RWPE1 (cell line): ENCODE data around the gene FNDC10.

ENCODE experiments used
- CTCF ChIA-PET: fragments of 350-600 bp; sonication (Branson Sonifier 250); formaldehyde crosslinking; extraction: SDS; loops from one replicate; lab custom pipeline; 2021; lab: Yijun Ruan, JAX
- POLR2A ChIA-PET: fragments of 400-600 bp; formaldehyde crosslinking; extraction: SDS; loops from one replicate; lab custom pipeline; 2020; ENCODE audit warnings: antibody characterized with exemption; ENCODE audit not compliant: low non-redundant PET; lab: Yijun Ruan, JAX
- DNase-seq: peaks from one replicate; pipeline ENCODE4 v3.0.0; 2012; ENCODE audit warnings: low spot score
- H3K27ac ChIP-seq: fragments of 450-650 bp; 2 replicates; pipeline ENCODE4 v1.5.1; 2017
- CTCF ChIP-seq: fragments of 450-650 bp; conservative IDR thresholded peaks from 2 replicates; pipeline ENCODE4 v1.5.1; 2017; ENCODE audit warnings: low read depth, mild to moderate bottlenecking

FNDC10 gene

DNA sequence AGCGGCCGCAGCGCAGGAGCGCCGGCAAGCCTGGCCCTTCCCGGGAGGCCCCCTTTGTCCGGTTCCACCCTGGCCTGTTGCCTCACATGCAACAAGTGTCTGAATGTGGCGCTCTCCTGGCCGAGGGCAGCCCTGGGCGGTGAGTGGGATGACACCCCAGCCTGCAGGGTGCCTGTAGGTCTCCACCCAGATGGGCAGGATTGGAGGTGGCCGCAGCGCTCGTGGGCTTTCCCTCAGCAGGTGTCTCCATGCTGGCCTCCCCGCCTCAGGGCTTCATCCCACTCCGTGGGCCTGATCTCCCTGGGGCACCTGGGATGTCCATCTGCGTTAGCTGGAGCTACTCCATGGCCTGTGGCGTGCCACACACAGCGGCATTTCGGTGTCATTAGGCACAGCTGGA lies 16.9 kb upstream of the FNDC10 start:
- ChIA-PET POLR2A (interaction anchor here (0.7 kb wide), 1 partner anchor 41 kb away, joined by 3 read pairs; no protein-coding TSS in a partner anchor), CTCF (no interaction called here)
- no peak for TF ChIP-seq CTCF
- DNase-seq, result no peak
- H3K27ac ChIP-seq, result peak overlapping the region; percentile 99

- ChIA-PET CTCF (no interaction called here), POLR2A (interaction anchor here (0.7 kb wide), 2 partner anchors 16 to 42 kb away, joined by 3 read pairs; no protein-coding TSS in a partner anchor)
- DNase-seq, result no peak
- peak overlapping the region; percentile 99 for H3K27ac ChIP-seq
- no peak for TF ChIP-seq CTCF
Observed at GRCh38 chr1:1616045-1616790, 16.3 kb upstream of the FNDC10 start.

GRCh38 chr1:1615256-1616044 lies 15.5 kb upstream of the FNDC10 start, which contains the start of gene MIB2:
Gene MIB2 (plus strand): TSS chr1:1615500. CDS start chr1:1623453, 7,953 bp downstream.
- TF ChIP-seq CTCF, result no peak
- CTCF ChIA-PET, result no interaction called here
- DNase-seq, result peak; percentile 98
- POLR2A ChIA-PET, result interaction anchor here (0.5 to 1.0 kb wide), 3 partner anchors 13 to 28 kb away, joined by 3 to 8 read pairs (median 3); no protein-coding TSS in a partner anchor
- peak within 1 kb of the TSS; percentile 99 for H3K27ac ChIP-seq

GRCh38 chr1:1614954-1615255 lies 15.0 kb upstream of the FNDC10 start:
- TF ChIP-seq CTCF, result no peak
- H3K27ac ChIP-seq, result peak overlapping the region; percentile 99
- POLR2A ChIA-PET, result interaction anchor here (1.0 kb wide), 1 partner anchor 12 kb away, joined by 3 read pairs; no protein-coding TSS in a partner anchor
- no peak for DNase-seq
- CTCF ChIA-PET, result no interaction called here

DNA sequence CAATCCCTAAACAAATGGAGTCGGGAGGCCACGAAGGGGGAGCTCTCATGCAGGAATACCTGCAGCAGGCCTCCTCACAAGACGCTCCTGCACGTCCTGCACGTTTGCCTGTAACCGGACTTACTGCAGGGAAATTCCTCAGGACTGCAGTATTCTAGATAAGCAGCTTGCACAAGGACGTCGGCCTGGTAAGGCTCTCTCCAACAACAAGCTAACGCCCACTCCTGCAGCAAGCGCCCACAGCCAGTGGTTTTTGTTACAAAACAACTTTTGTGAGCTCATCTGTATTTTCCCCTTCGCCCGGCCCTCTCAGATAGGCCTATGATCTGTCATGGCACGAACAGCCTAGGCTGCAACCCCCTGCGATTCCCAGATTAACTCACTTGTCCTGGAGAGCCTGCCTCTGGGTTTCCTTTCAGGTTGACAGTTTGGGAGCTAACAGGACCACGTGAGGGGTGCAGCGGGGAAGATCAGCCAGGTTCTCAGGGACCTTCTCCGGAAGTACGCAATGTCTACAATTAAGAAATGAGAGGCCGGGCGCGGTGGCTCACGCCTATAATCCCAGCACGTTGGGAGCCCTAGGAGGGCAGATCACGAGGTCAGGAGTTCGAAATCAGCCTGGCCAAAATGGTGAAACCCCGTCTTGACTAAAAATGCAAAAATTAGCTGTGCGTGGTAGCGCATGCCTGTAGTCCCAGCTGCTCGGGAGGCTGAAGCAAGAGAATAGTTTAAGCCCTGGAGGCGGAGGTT lies 14.4 kb upstream of the FNDC10 start:
- ChIA-PET CTCF (interaction anchor here (0.6 to 0.9 kb wide), 2 partner anchors 13 to 55 kb away, joined by 3 read pairs; no protein-coding TSS in a partner anchor), POLR2A (interaction anchor here (1.0 kb wide), 1 partner anchor 12 kb away, joined by 3 read pairs; no protein-coding TSS in a partner anchor)
- TF ChIP-seq CTCF, result no peak
- no peak for DNase-seq
- H3K27ac ChIP-seq, result peak overlapping the region; percentile 99

GRCh38 chr1:1613509-1614082 lies 13.7 kb upstream of the FNDC10 start:
- CTCF ChIA-PET, result interaction anchor here (0.9 kb wide), 1 partner anchor 12 kb away, joined by 3 read pairs; no protein-coding TSS in a partner anchor
- POLR2A ChIA-PET, result no interaction called here
- no peak for TF ChIP-seq CTCF
- peak overlapping the region; percentile 99 for H3K27ac ChIP-seq
- DNase-seq, result no peak
